ENCODE measurements around the gene OR11H7. TPM values are rescaled to one million over a fixed set of nuclear protein-coding genes. Genes with fewer than 3 reads are reported as not detected.

Gene OR11H7
- total and polyA plus RNA-seq, 9 of the 15 experiments (the other 6 are each of a cell fraction or from before 2014, with no cell fraction given), result not detected

GRCh38 chr14:20219033-20219432 lies 9.7 kb upstream of the OR11H7 start (continued):
- TF ChIP-seq ID3 (CRISPR knock-in tag; IDR thresholded peaks at IDR 0.05) (no peak), ID3 (tag; IDR thresholded peaks at IDR 0.05) (no peak)

- ChIA-PET CTCF (ENCODE audit: low intra/inter-chr PET ratio) (no interaction called here), POLR2A (interaction anchor here (0.6 to 1.3 kb wide), 2 partner anchors 13 to 15 kb away, joined by 3 read pairs; no protein-coding TSS in a partner anchor)
- H4K20me1 ChIP-seq (replicated peaks; ENCODE audit: control insufficient read depth, insufficient read depth, low read length), result no peaks in the 10 kb centered on the region
- 12% methylated on average over 2 of the region's 2 CpGs for WGBS (ENCODE audit: insufficient coverage, low coverage, missing lambda C conversion rate)
- no peaks in the 10 kb centered on the region for H3K27me3 ChIP-seq (ENCODE audit: control insufficient read depth in 2 of 2, insufficient read depth in 2 of 2, low read length in 2 of 2)
- H3K9ac ChIP-seq (ENCODE audit: insufficient read depth in 1 of 2, low read depth in 2 of 2, low read length in 2 of 2), result no peak within 1 kb of the TSS
- 0 out of 3 replicates have a peak within 1 kb of the TSS, but pooled peaks have one; percentile 35 for H3K27ac ChIP-seq (ENCODE audit: extremely low read depth, low read depth, low read length)
- H3K9me3 ChIP-seq (replicated peaks; ENCODE audit: control insufficient read depth, insufficient read depth, low read depth, low read length), result no peaks in the 10 kb centered on the region
- ATAC-seq, result peak; percentile 25; the same call in 2 of the 3 replicates
- no peak within 1 kb of the TSS for H3K4me2 ChIP-seq (ENCODE audit: insufficient read depth, low read length)
- no peak within 1 kb of the TSS for H3K4me3 ChIP-seq
- no peaks in the 10 kb centered on the region for H3K36me3 ChIP-seq (ENCODE audit: control insufficient read depth, insufficient read depth, low read length)
- intact Hi-C loops (cut with micrococcal nuclease), result no loop called here
- in situ Hi-C loops (cut with MboI), result no loop called here
- no peak for FAIRE-seq
- no peak for DNase-seq (ENCODE audit: extremely low read depth in 1 of 4, low spot score in 3 of 4)
- H3K79me2 ChIP-seq (ENCODE audit: control insufficient read depth, insufficient read depth, low read length), result no peaks in the 10 kb centered on the region
- H3K4me1 ChIP-seq (replicated peaks in 1 of 2; ENCODE audit: control insufficient read depth in 2 of 2, insufficient read depth in 2 of 2, low read length in 2 of 2), result peaks cover 0 to 14% of the 10 kb centered on the region in 2 experiments; a peak in 2 of 5 replicates
- no peaks in the 10 kb centered on the region for H3K9me1 ChIP-seq (ENCODE audit: control insufficient read depth, insufficient read depth, low read length)
- BruUV-seq (replicated peaks), result no TSS peak
- peak within 1 kb of the TSS; percentile 65 for H2AFZ ChIP-seq (ENCODE audit: low read depth, low read length)
- no peak for TF ChIP-seq CUX1 (CRISPR knock-in tag; IDR thresholded peaks at IDR 0.05)
- no peak for TF ChIP-seq HDGF (IDR thresholded peaks at IDR 0.05)
- no peak for TF ChIP-seq KDM2B (CRISPR knock-in tag; IDR thresholded peaks at IDR 0.05)
- peak; percentile 50 for TF ChIP-seq NFE2 (IDR thresholded peaks at IDR 0.05; ENCODE audit: low read depth)
- TF ChIP-seq ATF4 (CRISPR knock-in tag; IDR thresholded peaks at IDR 0.05), result no peak
- no peak for TF ChIP-seq ZNF384 (IDR thresholded peaks at IDR 0.05; ENCODE audit: low read depth, low read length)
- peak; percentile 13; the same call in 1 of the 2 replicates for TF ChIP-seq MEF2A (IDR thresholded peaks at IDR 0.05; ENCODE audit: control insufficient read depth, low read depth, low read length)
- no peak for TF ChIP-seq EP300 (IDR thresholded peaks at IDR 0.05; ENCODE audit: low read length)
- no peak for TF ChIP-seq HIVEP1 (CRISPR knock-in tag; IDR thresholded peaks at IDR 0.05)
- no peak for TF ChIP-seq ZNF280A (IDR thresholded peaks at IDR 0.05; ENCODE audit: low read depth, partially characterized antibody)
- TF ChIP-seq ZKSCAN8 (CRISPR knock-in tag; IDR thresholded peaks at IDR 0.05), result no peak
- TF ChIP-seq ZNF830 (CRISPR knock-in tag; IDR thresholded peaks at IDR 0.05), result no peak
- TF ChIP-seq ZBTB17 (CRISPR knock-in tag; IDR thresholded peaks at IDR 0.05), result no peak
Observed at GRCh38 chr14:20223410-20223809, 5.4 kb upstream of the OR11H7 start, which contains the start of gene OR11H6. OR11H6 (plus strand) TSS chr14:20223710; CDS start chr14:20223710, 0 bp downstream.
